GM21619 (cell line): ENCODE results near the gene ATP6V1A.

Source experiments
- ATAC-seq: cut with Tn5 transposase; IDR thresholded peaks from one replicate; pipeline ENCODE4 v1.9.1; 2021; ENCODE audit not compliant: unreplicated experiment

The ATP6V1A gene

GRCh38 chr3:113746548-113747282, at the start of gene ATP6V1A:
ATP6V1A (plus strand) TSS chr3:113747035; CDS start chr3:113778754, 31,719 bp downstream.
- peak; percentile 33 for ATAC-seq

GRCh38 chr3:113697500-113698090, 49.2 kb upstream of the ATP6V1A start:
- ATAC-seq: no peak

- ATAC-seq: no peak
Measured at GRCh38 chr3:113698213-113698742, 48.6 kb upstream of the ATP6V1A start.

- no peak for ATAC-seq
Measured at GRCh38 chr3:113698956-113699355, 47.9 kb upstream of the ATP6V1A start.

- no peak for ATAC-seq
Measured at GRCh38 chr3:113707835-113708234, 39.0 kb upstream of the ATP6V1A start.

GRCh38 chr3:113712129-113712528, 34.7 kb upstream of the ATP6V1A start:
- ATAC-seq: no peak

- ATAC-seq: no peak
Measured at GRCh38 chr3:113714702-113715101, 32.1 kb upstream of the ATP6V1A start.

GRCh38 chr3:113717308-113717707, 29.5 kb upstream of the ATP6V1A start:
- ATAC-seq: no peak

- no peak for ATAC-seq
Measured at GRCh38 chr3:113717818-113718217, 29.0 kb upstream of the ATP6V1A start.

- no peak for ATAC-seq
Measured at GRCh38 chr3:113719294-113719693, 27.5 kb upstream of the ATP6V1A start.

GRCh38 chr3:113719758-113720157, 27.1 kb upstream of the ATP6V1A start:
- ATAC-seq: no peak

- ATAC-seq: no peak
Measured at GRCh38 chr3:113721636-113722035, 25.2 kb upstream of the ATP6V1A start.

- ATAC-seq: no peak
Measured at GRCh38 chr3:113728661-113729060, 18.2 kb upstream of the ATP6V1A start.

- no peak for ATAC-seq
Measured at GRCh38 chr3:113730550-113730949, 16.3 kb upstream of the ATP6V1A start.

- ATAC-seq: no peak
Measured at GRCh38 chr3:113731694-113732093, 15.1 kb upstream of the ATP6V1A start.

GRCh38 chr3:113736548-113737089, 10.2 kb upstream of the ATP6V1A start:
- peak; percentile 65 for ATAC-seq

GRCh38 chr3:113741086-113741485, 5.7 kb upstream of the ATP6V1A start:
- ATAC-seq: no peak

- no peak for ATAC-seq
Measured at GRCh38 chr3:113741620-113742019, 5.2 kb upstream of the ATP6V1A start.

- ATAC-seq: no peak
Measured at GRCh38 chr3:113743006-113743630, 3.7 kb upstream of the ATP6V1A start.

GRCh38 chr3:113744941-113745755, 1.7 kb upstream of the ATP6V1A start:
- peak; percentile 53 for ATAC-seq
